PC-3 (cell line): ENCODE results near the gene AFF3. TPM values are rescaled to one million over a fixed set of nuclear protein-coding genes. Genes with fewer than 3 reads are reported as not detected.

Experiments used
- ATAC-seq: fragments of 200-7000 bp; cut with Tn5 transposase; 2 replicates; pipeline ENCODE4 v1.9.1; 2020; ENCODE audit warnings: mild to moderate bottlenecking, moderate library complexity
- BruUV-seq: library from RNA; stranded (reverse); fragments of 400-500 nt; replicated peaks from 2 replicates; lab custom pipeline; 2021; lab: Mats Ljungman, UMichigan
- CTCF ChIA-PET: fragments of 300-600 bp; sonication (Branson Sonifier 250); formaldehyde crosslinking; loops from one replicate; lab custom pipeline; 2022; ENCODE audit warnings: antibody characterized with exemption; lab: Charles Lee
- POLR2A ChIA-PET: fragments of 300-600 bp; sonication (Branson Sonifier 250); formaldehyde crosslinking; loops from one replicate; lab custom pipeline; 2022; ENCODE audit warnings: antibody characterized with exemption; ENCODE audit not compliant: unreplicated experiment; lab: Charles Lee
- DNase-seq: peaks from one replicate; pipeline ENCODE4 v3.0.0-alpha.2; 2015
- H2AFZ ChIP-seq: fragments of 300-600 bp; sonication (generic); 2 replicates; pipeline ENCODE4 v1.6.0; 2016; ENCODE audit warnings: antibody characterized with exemption, low read length
- H3F3A ChIP-seq: fragments of 300-600 bp; sonication (generic); one replicate; pipeline ENCODE4 v1.6.0; 2017; ENCODE audit warnings: antibody characterized with exemption, low read length, control low read depth, mild to moderate bottlenecking; ENCODE audit not compliant: unreplicated experiment
- H3K27ac ChIP-seq: fragments of 300-600 bp; sonication (generic); 2 replicates; pipeline ENCODE4 v1.5.1; 2016; ENCODE audit warnings: mild to moderate bottlenecking, low read length
- H3K27me3 ChIP-seq: fragments of 300-600 bp; sonication (generic); 2 replicates; pipeline ENCODE4 v1.6.1; 2016; ENCODE audit warnings: low read length, mixed read lengths
- H3K36me3 ChIP-seq: fragments of 300-600 bp; sonication (generic); 2 replicates; pipeline ENCODE4 v1.6.1; 2016; ENCODE audit warnings: low read depth, mixed run types, low read length, mixed read lengths
- H3K4me1 ChIP-seq: fragments of 300-600 bp; sonication (generic); 2 replicates; pipeline ENCODE4 v1.5.1; 2016; ENCODE audit warnings: low read length; ENCODE audit not compliant: insufficient read depth
- H3K4me2 ChIP-seq: fragments of 300-600 bp; sonication (generic); 2 replicates; pipeline ENCODE4 v1.6.0; 2016; ENCODE audit warnings: low read length
- H3K4me3 ChIP-seq: fragments of 300-600 bp; sonication (generic); 2 replicates; pipeline ENCODE4 v1.5.1; 2016; ENCODE audit warnings: mild to moderate bottlenecking, low read length, mixed read lengths
- H3K79me2 ChIP-seq: fragments of 300-600 bp; sonication (generic); 2 replicates; pipeline ENCODE4 v1.6.1; 2017; ENCODE audit warnings: low read length, mixed read lengths
- H3K9ac ChIP-seq: fragments of 300-600 bp; sonication (generic); 2 replicates; pipeline ENCODE4 v1.6.0; 2016; ENCODE audit warnings: mild to moderate bottlenecking, low read length
- H3K9me2 ChIP-seq: fragments of 300-600 bp; sonication (generic); replicated peaks from 2 replicates; pipeline ENCODE4 v1.6.1; 2016; ENCODE audit warnings: mixed run types, low read length, mixed read lengths
- H3K9me3 ChIP-seq: fragments of 300-600 bp; sonication (generic); 2 replicates; pipeline ENCODE4 v1.6.1; 2016; ENCODE audit warnings: low read length, mixed read lengths
- H4K20me1 ChIP-seq: fragments of 300-600 bp; sonication (generic); 2 replicates; pipeline ENCODE4 v1.6.1; 2016; ENCODE audit warnings: low read length, mixed read lengths
- EZH2 ChIP-seq: fragments of 300-600 bp; sonication (generic); IDR thresholded peaks from one replicate; pipeline ENCODE4 v1.6.1; 2017; ENCODE audit warnings: antibody characterized with exemption, mild to moderate bottlenecking, low read length; ENCODE audit not compliant: unreplicated experiment
- EZH2phosphoT487 ChIP-seq: fragments of 300-600 bp; sonication (generic); IDR thresholded peaks from 2 replicates; pipeline ENCODE4 v1.6.1; 2018; ENCODE audit warnings: mild to moderate bottlenecking, antibody characterized with exemption, low read length, borderline replicate concordance
- intact Hi-C: fragments of 100-400 bp; cut with micrococcal nuclease; formaldehyde crosslinking; loops from 2 replicates; pipeline ENCODE4 v1.9.0; 2023
- total RNA-seq: library from RNA; depleted of rRNA; stranded (reverse); fragments of >200 nt; gene quantifications from 2 replicates; pipeline ENCODE4 v1.2.3, GENCODE V29; 2014
- TF ChIP-seq, protein P1 (sequence below): fragments of 300-600 bp; sonication (generic); conservative IDR thresholded peaks from 2 replicates; pipeline ENCODE4 v1.5.1; 2017; ENCODE audit warnings: antibody characterized with exemption, low read depth, mild to moderate bottlenecking, low read length

AFF3 gene
- total RNA-seq, 1 experiment from 2014 or later: 0.04 TPM

DNA sequence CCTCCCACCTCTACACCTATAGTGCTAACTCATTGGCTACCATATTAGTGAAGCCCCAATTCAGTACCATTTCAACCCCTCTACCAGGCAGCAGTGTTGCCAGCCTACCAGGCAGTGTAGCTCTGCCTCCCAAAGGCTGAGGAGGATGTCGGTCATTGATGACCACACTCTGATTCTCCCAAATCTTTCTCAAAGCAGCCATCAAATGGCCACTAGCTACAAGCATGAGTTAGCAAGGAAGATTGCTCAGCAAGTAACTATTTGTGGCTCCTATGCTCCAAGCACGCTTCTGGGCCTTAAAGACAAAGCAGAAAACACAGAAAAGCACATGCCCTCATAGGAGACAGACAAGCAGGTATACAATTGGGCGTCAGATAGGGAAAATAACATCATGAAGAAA lies 42.7 kb upstream of the AFF3 start:
- Histone ChIP-seq H4K20me1 (no peaks in the 10 kb centered on the region), H3K9me3 (no peaks in the 10 kb centered on the region), H3K36me3 (no peaks in the 10 kb centered on the region), H3K27ac (no peak overlapping the region), H3K27me3 (no peaks in the 10 kb centered on the region), H3K79me2 (no peaks in the 10 kb centered on the region), H3K4me3 (no peak overlapping the region), H3K9ac (no peak overlapping the region), H3K4me1 (no peaks in the 10 kb centered on the region), H2AFZ (no peak overlapping the region), H3F3A (no peaks in the 10 kb centered on the region), H3K9me2 (no peaks in the 10 kb centered on the region), H3K4me2 (no peak overlapping the region)
- intact Hi-C loops: no loop called here
- BruUV-seq: no TSS peak
- ChIA-PET POLR2A (no interaction called here), CTCF (no interaction called here)
- DNase-seq (peak; percentile 7), ATAC-seq (no peak)
- TF ChIP-seq EZH2phosphoT487: no peak
- TF ChIP-seq, protein P1, sequence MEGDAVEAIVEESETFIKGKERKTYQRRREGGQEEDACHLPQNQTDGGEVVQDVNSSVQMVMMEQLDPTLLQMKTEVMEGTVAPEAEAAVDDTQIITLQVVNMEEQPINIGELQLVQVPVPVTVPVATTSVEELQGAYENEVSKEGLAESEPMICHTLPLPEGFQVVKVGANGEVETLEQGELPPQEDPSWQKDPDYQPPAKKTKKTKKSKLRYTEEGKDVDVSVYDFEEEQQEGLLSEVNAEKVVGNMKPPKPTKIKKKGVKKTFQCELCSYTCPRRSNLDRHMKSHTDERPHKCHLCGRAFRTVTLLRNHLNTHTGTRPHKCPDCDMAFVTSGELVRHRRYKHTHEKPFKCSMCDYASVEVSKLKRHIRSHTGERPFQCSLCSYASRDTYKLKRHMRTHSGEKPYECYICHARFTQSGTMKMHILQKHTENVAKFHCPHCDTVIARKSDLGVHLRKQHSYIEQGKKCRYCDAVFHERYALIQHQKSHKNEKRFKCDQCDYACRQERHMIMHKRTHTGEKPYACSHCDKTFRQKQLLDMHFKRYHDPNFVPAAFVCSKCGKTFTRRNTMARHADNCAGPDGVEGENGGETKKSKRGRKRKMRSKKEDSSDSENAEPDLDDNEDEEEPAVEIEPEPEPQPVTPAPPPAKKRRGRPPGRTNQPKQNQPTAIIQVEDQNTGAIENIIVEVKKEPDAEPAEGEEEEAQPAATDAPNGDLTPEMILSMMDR: no peak
- TF ChIP-seq EZH2: no peak

DNA sequence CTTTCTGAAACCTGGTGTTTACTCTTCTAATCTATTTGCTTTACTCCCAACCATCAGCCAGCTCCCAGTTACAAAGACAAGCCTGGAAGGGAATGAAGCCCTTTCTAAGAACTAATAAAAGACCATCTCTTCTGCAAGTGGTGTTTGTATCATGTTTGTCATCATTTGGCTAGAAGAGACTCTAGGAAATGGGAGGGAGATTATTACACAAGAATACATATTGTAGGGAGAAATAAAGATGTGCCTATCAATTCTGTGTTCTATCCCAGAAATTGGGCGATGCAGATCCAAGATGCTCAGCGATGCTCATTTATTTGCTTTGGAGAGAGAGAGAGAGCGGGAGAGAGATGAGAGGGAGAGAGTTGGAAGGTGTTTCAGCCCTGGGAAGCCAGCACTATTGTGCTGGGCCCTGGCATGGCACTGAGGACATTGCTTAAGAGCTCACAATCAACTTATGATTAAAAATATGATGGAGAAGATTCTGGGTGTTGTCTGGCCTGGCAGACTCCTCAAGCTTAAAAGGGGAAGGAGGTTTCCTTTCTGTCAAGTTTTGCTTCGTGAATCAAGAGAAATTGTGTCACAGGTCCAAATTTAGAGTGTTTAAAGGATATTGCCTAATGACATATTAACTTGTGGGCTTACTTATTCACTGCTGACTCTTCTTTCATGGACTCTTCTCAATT lies 41.8 kb upstream of the AFF3 start:
- ATAC-seq (no peak), DNase-seq (no peak)
- no peak overlapping the region for H3K4me2 ChIP-seq
- H3F3A ChIP-seq: no peaks in the 10 kb centered on the region
- no peaks in the 10 kb centered on the region for H3K27me3 ChIP-seq
- H3K4me1 ChIP-seq: no peaks in the 10 kb centered on the region
- no peaks in the 10 kb centered on the region for H3K36me3 ChIP-seq
- no peaks in the 10 kb centered on the region for H3K9me3 ChIP-seq
- H3K27ac ChIP-seq: no peak overlapping the region
- intact Hi-C loops: no loop called here
- H3K9ac ChIP-seq: no peak overlapping the region
- no peaks in the 10 kb centered on the region for H3K79me2 ChIP-seq
- ChIA-PET CTCF (no interaction called here), POLR2A (no interaction called here)
- TF ChIP-seq, protein P1: no peak
- no peak for TF ChIP-seq EZH2
- TF ChIP-seq EZH2phosphoT487: no peak
- H3K4me3 ChIP-seq: no peak overlapping the region
- no peaks in the 10 kb centered on the region for H4K20me1 ChIP-seq
- no TSS peak for BruUV-seq
- no peak overlapping the region for H2AFZ ChIP-seq
- no peaks in the 10 kb centered on the region for H3K9me2 ChIP-seq

DNA sequence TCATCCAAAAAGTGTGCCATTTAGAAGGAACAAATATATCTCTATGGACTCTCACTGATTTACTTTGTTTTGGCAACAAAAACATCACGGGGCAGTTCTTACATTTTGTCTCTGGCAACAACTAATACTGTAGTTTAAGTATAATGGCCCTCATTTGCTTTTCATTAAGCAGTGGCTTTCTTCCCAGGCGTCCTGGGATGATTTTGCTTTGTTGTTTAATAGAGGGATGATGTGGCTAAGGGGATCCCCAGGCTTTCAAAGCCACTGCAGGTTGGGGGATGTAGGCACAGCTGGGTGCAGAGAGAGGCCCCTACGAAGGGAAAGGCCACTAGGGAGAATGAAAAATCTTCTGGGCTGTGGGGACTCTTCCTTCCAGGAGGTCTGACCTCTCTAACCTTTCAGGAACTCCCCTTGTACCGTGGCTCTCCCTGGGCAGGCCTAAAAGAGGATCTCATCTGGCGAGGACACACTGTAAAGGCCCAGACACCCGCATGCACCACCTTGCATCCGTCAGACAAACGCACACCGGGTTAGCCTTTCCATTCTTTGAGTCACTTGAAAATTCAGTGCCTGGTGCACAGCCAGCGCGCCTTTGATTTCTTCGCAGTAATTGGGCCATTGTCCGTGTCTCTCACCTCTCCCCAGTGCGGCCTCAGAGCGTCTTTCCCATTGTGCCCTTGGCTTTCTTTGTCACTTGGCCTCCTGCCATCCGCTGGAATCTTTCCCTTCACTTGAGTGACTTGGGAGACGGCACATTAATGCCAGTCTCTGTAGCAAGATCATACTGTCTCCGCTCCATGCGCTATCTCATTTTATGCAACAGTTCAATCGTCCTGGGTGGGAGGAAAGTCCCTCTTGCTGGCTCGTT lies 40.3 kb upstream of the AFF3 start:
- intact Hi-C loops: no loop called here
- no peaks in the 10 kb centered on the region for H3F3A ChIP-seq
- ATAC-seq: no peak
- H3K27me3 ChIP-seq: no peaks in the 10 kb centered on the region
- no peak overlapping the region for H3K4me3 ChIP-seq
- no peak overlapping the region for H3K4me2 ChIP-seq
- no peaks in the 10 kb centered on the region for H4K20me1 ChIP-seq
- no peaks in the 10 kb centered on the region for H3K79me2 ChIP-seq
- CTCF ChIA-PET: no interaction called here
- no peak overlapping the region for H2AFZ ChIP-seq
- H3K27ac ChIP-seq: no peak overlapping the region
- no peaks in the 10 kb centered on the region for H3K4me1 ChIP-seq
- no peak overlapping the region for H3K9ac ChIP-seq
- BruUV-seq: no TSS peak
- no peak for DNase-seq
- TF ChIP-seq EZH2 (no peak), EZH2phosphoT487 (no peak)
- TF ChIP-seq, protein P1: no peak
- no peaks in the 10 kb centered on the region for H3K9me3 ChIP-seq
- H3K36me3 ChIP-seq: no peaks in the 10 kb centered on the region
- no peaks in the 10 kb centered on the region for H3K9me2 ChIP-seq
- POLR2A ChIA-PET: no interaction called here
